A673 (cell line): ENCODE measurements around the gene GNL3. TPM values are rescaled to one million over a fixed set of nuclear protein-coding genes. Genes with fewer than 3 reads are reported as not detected.
A peak's percentile ranks its signal among the peaks of the same experiment; 100 is the strongest.

ENCODE experiments used
- BruUV-seq: library from RNA; stranded (reverse); fragments of 400-500 nt; replicated peaks from 2 replicates; lab custom pipeline; 2021; lab: Mats Ljungman, UMichigan
- CTCF ChIA-PET: fragments of 300-600 bp; sonication (Branson Sonifier 250); formaldehyde crosslinking; loops from one replicate; lab custom pipeline; 2022; ENCODE audit warnings: antibody characterized with exemption; lab: Charles Lee
- POLR2A ChIA-PET: fragments of 300-600 bp; sonication (Branson Sonifier 250); formaldehyde crosslinking; loops from one replicate; lab custom pipeline; 2022; ENCODE audit warnings: antibody characterized with exemption; ENCODE audit not compliant: low non-redundant PET; lab: Charles Lee
- DNase-seq: peaks from one replicate; pipeline ENCODE4 v3.0.0-alpha.2; 2015; ENCODE audit warnings: low spot score
- H3K27ac ChIP-seq: fragments of 200-600 bp; sonication (generic); 2 replicates; pipeline ENCODE4 v1.5.1; 2016; ENCODE audit warnings: mixed run types, low read depth, mild to moderate bottlenecking, mixed read lengths, antibody characterized with exemption, low read length; ENCODE audit not compliant: poor library complexity, severe bottlenecking
- H3K27me3 ChIP-seq: fragments of 200-600 bp; sonication (generic); replicated peaks from 2 replicates; pipeline ENCODE4 v1.6.1; 2017; ENCODE audit warnings: mixed run types, low read depth, mild to moderate bottlenecking, mixed read lengths, antibody characterized with exemption, low read length; ENCODE audit not compliant: insufficient read depth, poor library complexity
- H3K36me3 ChIP-seq: fragments of 200-600 bp; sonication (generic); 2 replicates; pipeline ENCODE4 v1.6.1; 2016; ENCODE audit warnings: mixed run types, mild to moderate bottlenecking, mixed read lengths, antibody characterized with exemption, low read length; ENCODE audit not compliant: insufficient read depth, poor library complexity, severe bottlenecking
- H3K4me1 ChIP-seq: fragments of 200-600 bp; sonication (generic); 2 replicates; pipeline ENCODE4 v1.6.1; 2017; ENCODE audit warnings: mixed run types, mild to moderate bottlenecking, mixed read lengths, antibody characterized with exemption, low read length; ENCODE audit not compliant: insufficient read depth, poor library complexity, severe bottlenecking
- H3K4me3 ChIP-seq: fragments of 200-600 bp; sonication (generic); 2 replicates; pipeline ENCODE4 v1.5.1; 2016; ENCODE audit warnings: low read depth, mixed run types, mild to moderate bottlenecking, mixed read lengths, low read length; ENCODE audit not compliant: poor library complexity, severe bottlenecking
- H3K9me3 ChIP-seq: fragments of 200-600 bp; sonication (generic); 2 replicates; pipeline ENCODE4 v1.6.1; 2016; ENCODE audit warnings: mixed run types, low read depth, mild to moderate bottlenecking, mixed read lengths, antibody characterized with exemption, low read length; ENCODE audit not compliant: poor library complexity, severe bottlenecking
- CTCF ChIP-seq: fragments of 300-800, 200-600 bp; sonication (generic); conservative IDR thresholded peaks from 2 replicates; pipeline ENCODE4 v1.5.1; 2017; ENCODE audit warnings: low read depth, mild to moderate bottlenecking, antibody characterized with exemption, low read length, moderate library complexity, mixed read lengths
- EZH2 ChIP-seq: fragments of 200-600 bp; sonication (generic); IDR thresholded peaks from 2 replicates; pipeline ENCODE4 v1.6.1; 2017; ENCODE audit warnings: borderline replicate concordance, low read depth, mild to moderate bottlenecking, mixed read lengths, antibody characterized with exemption, low read length; ENCODE audit not compliant: poor library complexity, severe bottlenecking
- intact Hi-C: fragments of 100-400 bp; cut with micrococcal nuclease; formaldehyde crosslinking; loops from one replicate; pipeline ENCODE4 v1.10.0; 2022; ENCODE audit not compliant: unreplicated experiment
- total RNA-seq: library from RNA; stranded (reverse); gene quantifications from 2 replicates; pipeline ENCODE4 v1.2.3, GENCODE V29; 2021

The GNL3 gene
- total RNA-seq, 1 experiment from 2014 or later, result 110 TPM

GRCh38 chr3:52681596-52681995, 4.2 kb upstream of the GNL3 start:
- no TSS peak for BruUV-seq
- POLR2A ChIA-PET, result no interaction called here
- DNase-seq, result no peak
- H3K4me3 ChIP-seq, result no peak overlapping the region
- CTCF ChIA-PET, result no interaction called here
- no peak for TF ChIP-seq EZH2
- no peak for TF ChIP-seq CTCF
- H3K4me1 ChIP-seq, result peaks cover 7% of the 10 kb centered on the region
- no peaks in the 10 kb centered on the region for H3K9me3 ChIP-seq
- peak overlapping the region; percentile 30 for H3K27ac ChIP-seq
- peaks cover 21% of the 10 kb centered on the region for H3K36me3 ChIP-seq
- intact Hi-C loops, result no loop called here
- no peaks in the 10 kb centered on the region for H3K27me3 ChIP-seq

GRCh38 chr3:52682016-52682415, 3.8 kb upstream of the GNL3 start:
- Histone ChIP-seq H3K27me3 (no peaks in the 10 kb centered on the region), H3K4me1 (peaks cover 9% of the 10 kb centered on the region), H3K27ac (peak overlapping the region; percentile 30), H3K9me3 (no peaks in the 10 kb centered on the region), H3K36me3 (peaks cover 25% of the 10 kb centered on the region), H3K4me3 (no peak overlapping the region)
- intact Hi-C loops, result no loop called here
- no TSS peak for BruUV-seq
- ChIA-PET CTCF (no interaction called here), POLR2A (no interaction called here)
- no peak for DNase-seq
- 0 out of 2 replicates have a peak, but pooled peaks have one; percentile 14 for TF ChIP-seq CTCF
- no peak for TF ChIP-seq EZH2

- Histone ChIP-seq H3K36me3 (peaks cover 32% of the 10 kb centered on the region), H3K4me1 (peaks cover 19% of the 10 kb centered on the region), H3K4me3 (no peak overlapping the region), H3K9me3 (no peaks in the 10 kb centered on the region), H3K27me3 (no peaks in the 10 kb centered on the region), H3K27ac (no peak overlapping the region)
- BruUV-seq, result no TSS peak
- ChIA-PET POLR2A (no interaction called here), CTCF (no interaction called here)
- intact Hi-C loops, result no loop called here
- TF ChIP-seq EZH2, result no peak
- TF ChIP-seq CTCF, result no peak
- DNase-seq, result no peak
Observed at GRCh38 chr3:52683611-52684010, 2.2 kb upstream of the GNL3 start.
